WERI-Rb-1 (cell line): ENCODE measurements around the gene CASS4.
"Not testable (repeated sequence)": the region's sequence is repeated elsewhere in the genome, so short reads cannot be mapped to it uniquely, and the experiment has no call there.

Source experiments
- DNase-seq: peaks from one replicate; pipeline ENCODE4 v3.0.0-alpha.2; 2020
- H3K27ac ChIP-seq: fragments of 250-450 bp; sonication (Bioruptor Pico); 2 replicates; pipeline ENCODE4 v1.5.1; 2020; ENCODE audit warnings: mild to moderate bottlenecking, moderate library complexity
- H3K27me3 ChIP-seq: fragments of 250-450 bp; sonication (Bioruptor Pico); 2 replicates; pipeline ENCODE4 v1.5.1; 2021; ENCODE audit warnings: mild to moderate bottlenecking, low read depth, moderate library complexity; ENCODE audit not compliant: insufficient read depth, severe bottlenecking
- H3K36me3 ChIP-seq: fragments of 250-450 bp; sonication (Bioruptor Pico); 2 replicates; pipeline ENCODE4 v1.5.1; 2020; ENCODE audit warnings: mild to moderate bottlenecking, moderate library complexity
- H3K4me3 ChIP-seq: 2 replicates; pipeline ENCODE4 v1.5.1; 2011; ENCODE audit warnings: low read depth, mild to moderate bottlenecking, control low read depth, low read length
- H3K9me3 ChIP-seq: fragments of 250-450 bp; sonication (Bioruptor Pico); 2 replicates; pipeline ENCODE4 v1.5.1; 2021; ENCODE audit warnings: mild to moderate bottlenecking, moderate library complexity; ENCODE audit not compliant: severe bottlenecking
- TF ChIP-seq, protein P1 (sequence below): IDR thresholded peaks from 2 replicates; pipeline ENCODE4 v1.5.1; 2011; ENCODE audit warnings: low read depth, mild to moderate bottlenecking, control low read depth, inconsistent platforms, low read length

CASS4 gene

DNA sequence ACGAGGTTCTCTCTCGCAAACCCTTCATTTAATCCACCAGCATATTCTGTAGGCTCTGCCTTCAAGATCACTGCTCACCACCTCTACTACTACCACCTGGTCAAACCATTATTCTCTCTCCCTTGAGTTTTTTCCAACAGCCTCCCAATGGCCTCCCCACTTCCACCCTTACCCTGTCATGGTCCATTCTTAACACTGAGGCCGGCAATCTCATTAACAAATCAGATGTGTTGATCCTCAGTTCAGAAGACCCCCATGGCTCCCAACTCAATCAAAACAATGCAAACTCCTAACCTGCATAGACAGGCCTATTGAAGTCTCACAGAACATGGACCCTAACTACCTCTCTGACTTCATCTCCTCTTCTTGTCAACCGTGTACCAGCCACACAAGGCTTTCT lies 22.3 kb upstream of the CASS4 start:
- Histone ChIP-seq H3K36me3 (peaks cover 57% of the 10 kb centered on the region), H3K27me3 (no peaks in the 10 kb centered on the region), H3K9me3 (no peaks in the 10 kb centered on the region), H3K27ac (no peak overlapping the region), H3K4me3 (no peak overlapping the region)
- no peak for DNase-seq
- TF ChIP-seq, protein P1, sequence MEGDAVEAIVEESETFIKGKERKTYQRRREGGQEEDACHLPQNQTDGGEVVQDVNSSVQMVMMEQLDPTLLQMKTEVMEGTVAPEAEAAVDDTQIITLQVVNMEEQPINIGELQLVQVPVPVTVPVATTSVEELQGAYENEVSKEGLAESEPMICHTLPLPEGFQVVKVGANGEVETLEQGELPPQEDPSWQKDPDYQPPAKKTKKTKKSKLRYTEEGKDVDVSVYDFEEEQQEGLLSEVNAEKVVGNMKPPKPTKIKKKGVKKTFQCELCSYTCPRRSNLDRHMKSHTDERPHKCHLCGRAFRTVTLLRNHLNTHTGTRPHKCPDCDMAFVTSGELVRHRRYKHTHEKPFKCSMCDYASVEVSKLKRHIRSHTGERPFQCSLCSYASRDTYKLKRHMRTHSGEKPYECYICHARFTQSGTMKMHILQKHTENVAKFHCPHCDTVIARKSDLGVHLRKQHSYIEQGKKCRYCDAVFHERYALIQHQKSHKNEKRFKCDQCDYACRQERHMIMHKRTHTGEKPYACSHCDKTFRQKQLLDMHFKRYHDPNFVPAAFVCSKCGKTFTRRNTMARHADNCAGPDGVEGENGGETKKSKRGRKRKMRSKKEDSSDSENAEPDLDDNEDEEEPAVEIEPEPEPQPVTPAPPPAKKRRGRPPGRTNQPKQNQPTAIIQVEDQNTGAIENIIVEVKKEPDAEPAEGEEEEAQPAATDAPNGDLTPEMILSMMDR = no peak

DNA sequence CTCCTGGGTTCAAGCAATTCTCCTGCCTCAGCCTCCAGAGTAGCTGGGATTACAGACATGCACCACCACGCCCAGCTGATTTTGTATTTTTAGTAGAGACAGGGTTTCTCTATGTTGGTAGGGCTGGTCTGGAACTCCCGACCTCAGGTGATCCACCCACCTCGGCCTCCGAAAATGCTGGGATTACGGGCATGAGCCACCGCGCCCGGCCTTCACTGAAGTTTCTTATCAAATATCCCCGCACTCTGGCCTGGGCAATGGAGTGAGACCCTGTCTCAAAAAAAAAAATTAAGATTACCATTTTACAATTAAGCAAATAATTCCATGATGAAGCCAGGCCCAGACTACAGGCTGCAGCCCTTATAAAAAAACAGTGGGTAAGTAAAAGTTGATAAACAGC lies 21.7 kb upstream of the CASS4 start:
- H3K36me3 ChIP-seq = peaks cover 57% of the 10 kb centered on the region
- DNase-seq, H3K9me3 ChIP-seq, H3K27me3 ChIP-seq, H3K27ac ChIP-seq, H3K4me3 ChIP-seq: not testable (repeated sequence)

DNA sequence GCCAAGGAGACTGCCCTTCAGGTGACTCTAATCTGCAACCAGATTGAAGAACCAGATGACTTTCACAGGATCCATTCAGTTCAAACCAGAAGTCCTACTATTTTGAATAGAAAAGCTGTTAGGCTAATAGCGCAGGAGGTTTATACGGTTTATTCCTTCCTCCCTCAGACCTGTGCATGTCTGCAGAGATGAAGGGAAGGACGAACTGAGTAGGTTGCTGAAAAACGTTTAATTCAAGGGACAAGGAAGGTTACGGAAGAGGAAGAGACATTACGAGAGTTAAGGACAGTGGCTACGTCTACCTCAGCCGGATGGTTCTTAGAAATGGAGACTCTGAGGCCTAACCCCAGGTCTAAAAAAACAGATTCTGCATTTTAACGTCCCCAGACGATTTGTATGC lies 21.0 kb upstream of the CASS4 start:
- TF ChIP-seq, protein P1 = no peak
- peak overlapping the region; percentile 98 for H3K27ac ChIP-seq
- H3K27me3 ChIP-seq = no peaks in the 10 kb centered on the region
- no peak for DNase-seq
- no peaks in the 10 kb centered on the region for H3K9me3 ChIP-seq
- H3K36me3 ChIP-seq = peaks cover 57% of the 10 kb centered on the region
- peak overlapping the region; percentile 84 for H3K4me3 ChIP-seq

DNA sequence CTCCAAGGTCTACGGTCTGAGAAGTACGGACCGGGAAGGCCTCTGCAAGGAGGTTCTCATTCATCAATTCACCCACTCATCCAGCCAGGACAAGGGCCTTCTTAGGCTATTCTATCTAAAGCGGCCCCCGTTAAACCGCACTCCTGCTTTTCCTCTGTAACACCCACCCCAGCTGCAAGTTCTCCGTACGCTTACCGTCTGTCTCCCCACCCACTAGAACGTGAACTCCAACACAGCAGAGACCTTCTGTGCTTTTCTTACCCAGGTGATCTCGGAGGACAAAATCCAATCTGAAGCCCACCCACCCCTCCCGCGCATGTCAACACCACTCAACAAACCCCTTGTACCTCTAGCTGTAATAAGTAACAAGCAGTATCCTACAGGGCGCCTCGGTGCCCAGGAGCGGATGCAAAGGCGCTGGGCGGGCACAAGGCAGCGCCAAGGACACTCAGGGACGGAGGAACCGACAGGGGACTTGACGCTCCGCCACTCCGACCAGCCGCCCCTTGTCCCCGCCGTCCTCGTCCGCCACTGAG lies 20.4 kb upstream of the CASS4 start:
- H3K9me3 ChIP-seq = no peaks in the 10 kb centered on the region
- H3K4me3 ChIP-seq = peak overlapping the region; percentile 84
- H3K27me3 ChIP-seq = no peaks in the 10 kb centered on the region
- DNase-seq = no peak
- H3K36me3 ChIP-seq = peaks cover 57% of the 10 kb centered on the region
- TF ChIP-seq, protein P1 = no peak
- H3K27ac ChIP-seq = peak overlapping the region; percentile 98

DNA sequence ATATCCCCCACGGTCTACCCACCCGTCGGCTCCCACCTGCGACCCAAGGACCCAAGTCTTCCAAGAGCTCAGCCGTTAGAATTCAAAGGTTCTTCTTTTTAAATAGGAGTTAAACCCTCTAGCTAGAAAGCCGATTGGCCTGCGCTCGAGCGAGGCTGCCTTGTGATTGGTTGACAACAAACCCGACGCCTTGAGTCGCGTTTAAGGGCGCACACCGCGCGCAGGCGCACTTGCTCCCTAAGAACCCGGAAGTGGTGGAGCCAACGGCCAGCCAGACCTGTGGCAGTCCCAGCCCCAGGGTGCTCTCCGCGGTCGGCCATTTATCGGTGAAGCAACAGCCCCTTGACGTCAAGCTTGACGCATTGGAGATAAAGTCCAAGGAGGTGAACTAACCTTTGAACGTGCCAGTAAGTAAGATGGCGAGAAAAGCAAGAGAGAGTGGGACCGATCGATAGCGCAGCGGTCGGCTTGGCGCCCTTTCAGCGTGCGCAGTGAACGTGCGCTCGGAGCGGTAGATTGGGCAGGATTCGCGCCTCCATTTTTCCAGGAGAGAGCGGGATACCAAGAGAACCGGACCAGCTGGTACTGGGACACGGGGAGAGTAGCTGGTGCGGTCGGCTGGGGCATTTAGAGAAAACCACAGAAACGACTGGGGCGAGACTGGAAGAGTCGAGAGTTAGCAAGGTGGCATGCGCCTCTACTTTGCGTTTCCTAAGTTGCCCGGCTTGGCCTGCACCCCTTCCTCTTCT lies 19.8 kb upstream of the CASS4 start, which contains the start of the genes AURKA and CSTF1:
Gene AURKA (minus strand): TSS at position 84 of the 749 bp plus-strand sequence. CDS start 4,018 bp downstream, outside the sequence.
Gene CSTF1 (plus strand): TSS at position 514 of the 749 bp plus-strand sequence. CDS start 2,908 bp downstream, outside the sequence.
- Histone ChIP-seq H3K27me3 (no peaks in the 10 kb centered on the region), H3K36me3 (peaks cover 57% of the 10 kb centered on the region), H3K27ac (peak within 1 kb of the TSS; percentile 98), H3K4me3 (peak within 1 kb of the TSS; percentile 84), H3K9me3 (no peaks in the 10 kb centered on the region)
- peak; percentile 99 for DNase-seq
- TF ChIP-seq, protein P1 = no peak

DNA sequence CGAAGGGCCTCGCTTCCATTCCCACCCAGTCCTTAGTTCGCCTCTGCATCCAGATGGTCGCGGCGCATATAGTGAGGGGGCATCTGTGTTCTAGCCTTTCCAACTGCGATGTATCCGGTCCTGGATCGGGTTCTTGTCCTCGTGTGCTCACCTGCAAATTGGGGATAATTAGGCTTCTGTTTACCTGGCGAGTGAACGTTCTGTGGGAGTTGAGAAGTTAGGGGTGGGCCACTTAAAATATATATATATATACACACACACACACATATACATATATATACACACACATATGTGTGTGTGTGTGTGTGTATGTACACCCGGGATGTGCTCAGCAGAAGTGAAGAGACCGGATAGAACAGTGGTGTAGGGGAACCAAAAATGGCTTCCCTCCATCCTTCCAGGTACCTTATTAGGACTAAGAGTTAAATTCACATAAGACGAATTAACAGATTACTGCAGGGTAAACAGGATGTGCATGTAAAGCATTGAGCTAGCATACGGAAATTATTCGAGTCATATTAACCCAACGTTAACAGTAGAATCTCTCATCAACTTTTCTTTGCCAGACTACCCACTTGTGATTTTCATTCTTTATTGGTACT lies 19.1 kb upstream of the CASS4 start:
- Histone ChIP-seq H3K9me3 (no peaks in the 10 kb centered on the region), H3K27me3 (no peaks in the 10 kb centered on the region), H3K4me3 (peak overlapping the region; percentile 84), H3K36me3 (peaks cover 57% of the 10 kb centered on the region), H3K27ac (peak overlapping the region; percentile 98)
- no peak for DNase-seq
- TF ChIP-seq, protein P1 = no peak
